DND-41 (cell line): ENCODE data around the gene GRID1.

Source experiments
- CTCF ChIP-seq: IDR thresholded peaks from 2 replicates; pipeline ENCODE4 v1.5.1; 2012; ENCODE audit warnings: borderline replicate concordance, low read length, moderate library complexity, mild to moderate bottlenecking; ENCODE audit not compliant: poor library complexity, severe bottlenecking; ENCODE audit errors: extremely low read depth
- EZH2 ChIP-seq: IDR thresholded peaks from 3 replicates; pipeline ENCODE4 v1.6.1; 2012; ENCODE audit warnings: borderline replicate concordance, low read depth, mild to moderate bottlenecking, moderate library complexity, low read length, inconsistent platforms; ENCODE audit not compliant: severe bottlenecking

GRCh38 chr10:86224354-86225102, 142.1 kb downstream of the GRID1 start:
- TF ChIP-seq CTCF (no peak), EZH2 (no peak)
